Glutamatergic neuron (in vitro differentiated cells): ENCODE measurements around the gene TBX2. TPM values are rescaled to one million over a fixed set of nuclear protein-coding genes. Genes with fewer than 3 reads are reported as not detected.
A peak's percentile ranks its signal among the peaks of the same experiment; 100 is the strongest.

Experiments
- DNase-seq: peaks from one replicate; pipeline ENCODE4 v3.0.0; 2022
- H3K27ac Mint-ChIP-seq: one replicate; pipeline ENCODE4 v1.8.0; 2020; ENCODE audit warnings: mild to moderate bottlenecking, mixed read lengths, inconsistent platforms; ENCODE audit not compliant: unreplicated experiment
- H3K27me3 Mint-ChIP-seq: one replicate; pipeline ENCODE4 v1.8.0; 2020; ENCODE audit warnings: mild to moderate bottlenecking, moderate library complexity, mixed read lengths, inconsistent platforms; ENCODE audit not compliant: unreplicated experiment
- H3K36me3 Mint-ChIP-seq: one replicate; pipeline ENCODE4 v1.8.0; 2020; ENCODE audit warnings: mild to moderate bottlenecking, mixed read lengths, inconsistent platforms; ENCODE audit not compliant: unreplicated experiment
- H3K4me1 Mint-ChIP-seq: one replicate; pipeline ENCODE4 v1.8.0; 2020; ENCODE audit warnings: mild to moderate bottlenecking, low read depth, mixed read lengths, inconsistent platforms; ENCODE audit not compliant: unreplicated experiment
- H3K4me3 Mint-ChIP-seq: one replicate; pipeline ENCODE4 v1.8.0; 2020; ENCODE audit warnings: mild to moderate bottlenecking, mixed read lengths, inconsistent platforms; ENCODE audit not compliant: unreplicated experiment
- H3K9me3 Mint-ChIP-seq: one replicate; pipeline ENCODE4 v1.8.0; 2020; ENCODE audit warnings: mild to moderate bottlenecking, moderate library complexity, mixed read lengths, inconsistent platforms; ENCODE audit not compliant: unreplicated experiment
- total RNA-seq: library from RNA; stranded (reverse); fragmentation: NEBNext Ultra II Directional; extraction: Animal tissue kit (Norgen Biotek cat#: 25700); gene quantifications from one replicate; pipeline ENCODE4 v1.2.1, GENCODE V29; 2021; ENCODE audit not compliant: unreplicated experiment
- TF ChIP-seq, protein P1 (sequence below): fragments of 200-600 bp; sonication (generic); IDR thresholded peaks from one replicate; pipeline ENCODE4 v1.5.0; 2021; ENCODE audit not compliant: partially characterized antibody, unreplicated experiment

The TBX2 gene
- total RNA-seq, 1 donor from 2014 or later, result 5.4 TPM

DNA sequence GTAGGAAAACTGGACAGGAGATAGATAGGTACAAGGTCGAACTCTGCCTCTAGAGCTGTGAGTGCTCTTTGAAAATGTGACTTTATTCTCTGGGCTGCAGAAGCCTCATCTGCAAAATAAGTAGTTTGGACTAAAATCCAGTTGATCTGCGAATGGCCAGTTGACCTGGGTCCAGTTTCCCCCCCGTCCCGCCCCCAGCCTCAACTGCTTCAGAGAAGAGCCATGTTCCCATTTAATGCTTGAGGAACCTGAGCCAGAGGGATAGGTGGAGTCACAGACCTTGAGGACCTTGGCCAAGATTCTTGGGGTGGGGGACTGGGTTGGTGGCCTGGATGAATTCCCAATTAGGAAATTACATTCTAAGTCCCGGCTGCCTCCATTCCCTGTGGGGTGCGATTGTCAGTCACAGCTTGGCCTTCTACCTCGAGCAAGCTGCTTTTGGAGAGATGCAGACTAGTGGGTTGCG lies 14.1 kb downstream of the TBX2 start:
- no peak for DNase-seq
- Mint-ChIP-seq H3K4me1 (peaks cover 8% of the 10 kb centered on the region), H3K36me3 (no peaks in the 10 kb centered on the region), H3K4me3 (peak overlapping the region; percentile 74), H3K27ac (no peak overlapping the region), H3K27me3 (peaks cover 9% of the 10 kb centered on the region), H3K9me3 (peaks cover 7% of the 10 kb centered on the region)
- TF ChIP-seq, protein P1, sequence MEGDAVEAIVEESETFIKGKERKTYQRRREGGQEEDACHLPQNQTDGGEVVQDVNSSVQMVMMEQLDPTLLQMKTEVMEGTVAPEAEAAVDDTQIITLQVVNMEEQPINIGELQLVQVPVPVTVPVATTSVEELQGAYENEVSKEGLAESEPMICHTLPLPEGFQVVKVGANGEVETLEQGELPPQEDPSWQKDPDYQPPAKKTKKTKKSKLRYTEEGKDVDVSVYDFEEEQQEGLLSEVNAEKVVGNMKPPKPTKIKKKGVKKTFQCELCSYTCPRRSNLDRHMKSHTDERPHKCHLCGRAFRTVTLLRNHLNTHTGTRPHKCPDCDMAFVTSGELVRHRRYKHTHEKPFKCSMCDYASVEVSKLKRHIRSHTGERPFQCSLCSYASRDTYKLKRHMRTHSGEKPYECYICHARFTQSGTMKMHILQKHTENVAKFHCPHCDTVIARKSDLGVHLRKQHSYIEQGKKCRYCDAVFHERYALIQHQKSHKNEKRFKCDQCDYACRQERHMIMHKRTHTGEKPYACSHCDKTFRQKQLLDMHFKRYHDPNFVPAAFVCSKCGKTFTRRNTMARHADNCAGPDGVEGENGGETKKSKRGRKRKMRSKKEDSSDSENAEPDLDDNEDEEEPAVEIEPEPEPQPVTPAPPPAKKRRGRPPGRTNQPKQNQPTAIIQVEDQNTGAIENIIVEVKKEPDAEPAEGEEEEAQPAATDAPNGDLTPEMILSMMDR, result no peak

DNA sequence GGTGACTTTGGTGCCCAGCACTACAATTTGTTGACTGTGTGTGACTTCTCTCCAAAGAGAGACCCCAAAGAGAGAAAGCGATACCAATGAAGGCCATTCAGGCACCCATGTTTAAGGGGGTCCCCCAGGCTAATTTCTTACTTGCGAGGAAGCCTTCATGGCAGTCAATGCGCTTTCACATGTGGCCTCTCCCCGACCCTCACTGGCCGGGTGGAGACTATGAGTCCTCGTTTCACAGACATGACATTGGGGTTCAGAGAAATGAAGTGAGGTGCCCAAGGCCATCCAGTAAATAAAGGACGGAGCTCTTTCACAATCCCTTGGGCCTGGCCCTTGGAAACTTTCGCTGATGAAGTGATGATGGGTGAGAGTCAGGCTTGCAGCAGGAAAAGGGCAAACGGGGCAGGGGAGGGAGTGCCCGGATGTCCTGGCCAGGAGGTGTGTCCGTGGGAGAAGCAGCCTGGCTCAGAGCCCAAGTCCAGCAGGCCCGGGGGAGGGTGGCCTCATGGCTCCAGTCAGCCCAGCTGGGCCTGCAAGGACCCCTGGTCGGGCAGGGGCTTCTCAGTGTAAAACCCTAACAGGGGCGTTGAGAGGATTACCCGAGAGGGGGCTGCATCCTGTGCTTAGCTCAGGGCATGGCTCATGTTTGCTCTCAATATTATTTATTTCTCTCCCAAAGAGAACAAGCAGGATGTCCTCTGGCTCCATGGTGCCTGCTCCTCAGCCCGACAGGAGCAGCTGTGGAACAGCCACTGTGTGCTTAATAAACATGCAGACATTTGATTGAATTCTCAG lies 14.7 kb downstream of the TBX2 start:
- Mint-ChIP-seq H3K27me3 (peaks cover 7% of the 10 kb centered on the region), H3K36me3 (peaks cover 5% of the 10 kb centered on the region), H3K9me3 (peaks cover 7% of the 10 kb centered on the region), H3K27ac (no peak overlapping the region), H3K4me3 (no peak overlapping the region), H3K4me1 (peaks cover 6% of the 10 kb centered on the region)
- TF ChIP-seq, protein P1, result no peak
- DNase-seq, result no peak

DNA sequence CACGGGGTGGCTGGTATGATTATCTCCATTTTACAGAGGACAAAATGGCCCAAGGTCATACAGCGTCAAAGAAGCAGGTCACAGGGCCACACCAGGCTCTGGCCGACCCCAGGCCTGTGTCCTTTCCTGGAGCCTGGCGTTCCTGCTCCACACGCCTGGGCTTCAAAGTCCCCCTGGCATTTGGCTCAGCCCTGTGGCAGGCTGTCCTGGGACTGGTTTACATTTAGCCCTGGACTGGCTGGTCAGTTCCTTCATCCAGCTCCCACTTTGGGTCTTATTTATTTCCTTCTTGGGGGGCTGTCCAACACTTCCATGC lies 15.3 kb downstream of the TBX2 start:
- peaks cover 7% of the 10 kb centered on the region for H3K27me3 Mint-ChIP-seq
- TF ChIP-seq, protein P1, result no peak
- H3K9me3 Mint-ChIP-seq, result peaks cover 7% of the 10 kb centered on the region
- no peak for DNase-seq
- H3K4me3 Mint-ChIP-seq, result no peak overlapping the region
- H3K27ac Mint-ChIP-seq, result no peak overlapping the region
- H3K4me1 Mint-ChIP-seq, result peaks cover 6% of the 10 kb centered on the region
- H3K36me3 Mint-ChIP-seq, result peaks cover 5% of the 10 kb centered on the region

DNA sequence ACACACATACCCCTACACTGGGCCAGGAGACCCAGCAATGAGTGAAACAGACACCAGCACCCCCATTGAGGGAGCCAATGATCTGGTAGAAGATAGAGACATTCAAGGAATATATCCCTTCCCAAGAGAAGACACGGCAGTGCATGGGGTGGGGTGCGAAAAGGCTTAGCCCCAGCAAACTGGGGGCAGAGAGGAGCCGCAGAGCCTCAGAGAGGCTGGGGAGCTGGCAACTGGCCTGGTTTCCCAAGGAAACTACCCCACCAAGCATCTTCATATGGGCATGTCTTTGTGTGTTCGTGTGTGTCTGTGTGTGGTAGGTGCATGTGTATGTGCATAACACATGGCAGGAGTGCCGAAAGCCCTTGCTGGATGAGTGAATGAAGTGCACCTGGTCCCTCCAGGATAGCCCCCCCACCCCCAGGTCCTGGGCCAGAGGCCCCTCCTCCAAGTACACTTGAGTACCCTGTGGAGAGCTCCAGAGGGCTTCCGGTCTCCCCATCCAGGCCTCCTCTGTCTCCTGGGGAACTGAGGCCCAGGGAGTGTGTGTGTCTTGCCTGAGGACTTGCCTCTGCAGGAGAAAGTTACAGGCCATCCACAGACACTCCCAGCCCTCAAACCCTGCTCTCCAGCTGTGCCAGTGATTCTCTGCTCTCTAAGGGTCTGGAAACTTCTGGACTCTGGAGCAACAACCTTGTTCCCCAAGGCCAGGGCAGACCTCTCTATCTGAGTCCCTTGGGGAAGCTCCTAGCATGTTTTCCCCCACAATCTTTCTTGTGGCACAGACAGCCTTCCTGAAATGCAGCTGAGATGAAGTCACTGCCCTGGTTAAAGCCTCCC lies 15.9 kb downstream of the TBX2 start:
- TF ChIP-seq, protein P1, result no peak
- Mint-ChIP-seq H3K27me3 (peaks cover 5% of the 10 kb centered on the region), H3K4me1 (peaks cover 6% of the 10 kb centered on the region), H3K9me3 (peaks cover 5% of the 10 kb centered on the region), H3K4me3 (peak overlapping the region; percentile 30), H3K36me3 (peaks cover 5% of the 10 kb centered on the region), H3K27ac (no peak overlapping the region)
- DNase-seq, result no peak

DNA sequence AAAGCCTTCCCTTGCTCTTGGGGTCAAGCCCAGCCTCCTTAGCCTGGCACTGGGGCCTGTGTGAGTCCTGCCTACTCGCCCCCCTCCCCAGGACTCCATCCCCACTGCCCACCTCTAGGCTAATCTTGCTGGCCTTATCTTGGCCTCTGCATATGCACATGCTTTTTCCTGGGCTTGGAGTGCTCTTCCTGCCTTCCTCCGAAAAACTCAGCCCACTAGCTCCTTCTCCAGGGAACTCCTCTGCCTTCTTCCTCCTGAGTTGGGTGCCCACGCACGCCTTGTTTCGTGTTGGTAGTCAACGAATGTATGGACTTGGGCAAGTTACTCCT lies 16.5 kb downstream of the TBX2 start:
- Mint-ChIP-seq H3K36me3 (peaks cover 5% of the 10 kb centered on the region), H3K9me3 (peaks cover 5% of the 10 kb centered on the region), H3K27ac (peak overlapping the region; percentile 48), H3K4me3 (peak overlapping the region; percentile 30), H3K4me1 (peaks cover 7% of the 10 kb centered on the region), H3K27me3 (peaks cover 4% of the 10 kb centered on the region)
- DNase-seq, result no peak
- TF ChIP-seq, protein P1, result no peak
